Liver (tissue), 9 donors: ENCODE results near the gene SAXO2. TPM values are rescaled to one million over a fixed set of nuclear protein-coding genes. Genes with fewer than 3 reads are reported as not detected.
"Not testable (repeated sequence)": the region's sequence is repeated elsewhere in the genome, so short reads cannot be mapped to it uniquely, and the experiment has no call there.

Experiments
- DNase-seq: peaks from one replicate; pipeline ENCODE4 v3.0.0-alpha.2; 2017; ENCODE audit warnings: low spot score
- H3K27ac ChIP-seq, 2 donors: one replicate each; pipeline ENCODE4 v1.7.0; 2013; ENCODE audit warnings: inconsistent platforms in 2 of 2, low read length in 2 of 2, control low read depth in 1 of 2, low read depth in 1 of 2, mild to moderate bottlenecking in 1 of 2
- H3K27me3 ChIP-seq, 4 donors: one replicate each; pipeline versions ENCODE4 v1.6.1 to v1.7.0; 2013; ENCODE audit warnings: low read length in 3 of 4, inconsistent platforms in 1 of 4, mild to moderate bottlenecking in 1 of 4, moderate library complexity in 1 of 4; ENCODE audit not compliant: control insufficient read depth in 4 of 4, insufficient read depth in 4 of 4
- H3K36me3 ChIP-seq, 4 donors: one replicate each; pipeline versions ENCODE4 v1.6.1 to v1.7.0; 2013; ENCODE audit warnings: low read length in 3 of 4, mild to moderate bottlenecking in 3 of 4, low read depth in 1 of 4, moderate library complexity in 1 of 4; ENCODE audit not compliant: control insufficient read depth in 4 of 4, insufficient read depth in 3 of 4
- H3K4me1 ChIP-seq, 4 donors: one replicate each; pipeline versions ENCODE4 v1.6.1 to v1.7.0; 2013; ENCODE audit warnings: low read length in 3 of 4, mild to moderate bottlenecking in 3 of 4, moderate library complexity in 1 of 4; ENCODE audit not compliant: control insufficient read depth in 4 of 4, insufficient read depth in 4 of 4
- H3K4me3 ChIP-seq, 3 donors: one replicate each; pipeline versions ENCODE4 v1.6.1 to v1.7.0; 2013; ENCODE audit warnings: low read length in 3 of 3, control low read depth in 1 of 3, low read depth in 1 of 3, mild to moderate bottlenecking in 1 of 3
- H3K9ac ChIP-seq, 2 donors: one replicate each; pipeline ENCODE4 v1.7.0; 2013; ENCODE audit warnings: low read length in 2 of 2, mild to moderate bottlenecking in 2 of 2, moderate library complexity in 2 of 2, control low read depth in 1 of 2, low read depth in 1 of 2
- H3K9me3 ChIP-seq, 4 donors: one replicate each; pipeline versions ENCODE4 v1.6.1 to v1.7.0; 2013; ENCODE audit warnings: low read length in 3 of 4; ENCODE audit not compliant: control insufficient read depth in 4 of 4
- EGR1 ChIP-seq, 2 donors: IDR thresholded peaks; 2 replicates each; pipeline ENCODE4 v1.6.1; 2016 to 2018; ENCODE audit warnings: antibody characterized with exemption in 2 of 2, low read depth in 2 of 2
- FOXA1 ChIP-seq: IDR thresholded peaks from 2 replicates; pipeline ENCODE4 v1.6.1; 2016; ENCODE audit warnings: antibody characterized with exemption
- FOXA2 ChIP-seq: IDR thresholded peaks from 2 replicates; pipeline ENCODE4 v1.6.1; 2016; ENCODE audit warnings: antibody characterized with exemption
- GABPA ChIP-seq, 2 donors: IDR thresholded peaks in 1 of 2; conservative IDR thresholded peaks in 1 of 2; 2 replicates each; pipeline ENCODE4 v1.6.1; 2016; ENCODE audit warnings: antibody characterized with exemption in 2 of 2, mild to moderate bottlenecking in 1 of 2, moderate library complexity in 1 of 2
- HNF4A ChIP-seq, 2 donors: conservative IDR thresholded peaks; 2 replicates each; pipeline ENCODE4 v1.6.1; 2016; ENCODE audit warnings: antibody characterized with exemption in 2 of 2, mild to moderate bottlenecking in 2 of 2
- HNF4G ChIP-seq: IDR thresholded peaks from 2 replicates; pipeline ENCODE4 v1.6.1; 2016; ENCODE audit warnings: antibody characterized with exemption
- JUND ChIP-seq, 2 donors: IDR thresholded peaks; 2 replicates each; pipeline ENCODE4 v1.6.1; 2016; ENCODE audit warnings: antibody characterized with exemption in 2 of 2
- RXRA ChIP-seq, 2 donors: IDR thresholded peaks; 2 replicates each; pipeline ENCODE4 v1.6.1; 2017 to 2018; ENCODE audit warnings: antibody characterized with exemption in 2 of 2, mild to moderate bottlenecking in 1 of 2
- SP1 ChIP-seq: IDR thresholded peaks from 2 replicates; pipeline ENCODE4 v1.6.1; 2018; ENCODE audit warnings: antibody characterized with exemption, mild to moderate bottlenecking
- TAF1 ChIP-seq: conservative IDR thresholded peaks from 2 replicates; pipeline ENCODE4 v1.6.1; 2016; ENCODE audit warnings: antibody characterized with exemption, mild to moderate bottlenecking
- YY1 ChIP-seq: IDR thresholded peaks from 2 replicates; pipeline ENCODE4 v1.6.1; 2016; ENCODE audit warnings: antibody characterized with exemption, mild to moderate bottlenecking
- WGBS: extraction: QIAGEN DNeasy Blood & Tissue Kit; methylation state at CpG from one replicate; pipeline ENCODE4 v1.1.7; 2013; 5-methylcytosine and 5-hydroxymethylcytosine counted together
- polyA plus RNA-seq, 2 donors: library from polyadenylated mRNA; stranded (reverse) in 1 of 2; unstranded in 1 of 2; fragments of 200-250 nt in 1 of 2; fragments of >200 nt in 1 of 2; fragmentation: Nextera tagmentation in 1 of 2; extraction: Ambion mirVana in 1 of 2; gene quantifications; one replicate each; pipeline versions ENCODE4 v1.2.1 to v1.2.3, GENCODE V29; 2013 to 2015
- total RNA-seq, 2 donors: library from RNA; depleted of rRNA; stranded (reverse); fragments of >200 nt; gene quantifications; one replicate each; pipeline ENCODE4 v1.2.3, GENCODE V29; 2014
- TF ChIP-seq, protein P1 (sequence below): IDR thresholded peaks from 2 replicates; pipeline ENCODE4 v1.6.1; 2016; ENCODE audit warnings: antibody characterized with exemption
- TF ChIP-seq, protein P2 (sequence below): IDR thresholded peaks from 2 replicates; pipeline ENCODE4 v1.6.1; 2016; ENCODE audit warnings: antibody characterized with exemption
- TF ChIP-seq, protein P3 (sequence below): IDR thresholded peaks from 2 replicates; pipeline ENCODE4 v1.6.1; 2016; ENCODE audit warnings: antibody characterized with exemption, mild to moderate bottlenecking
- TF ChIP-seq, protein P4 (sequence below): IDR thresholded peaks from 2 replicates; pipeline ENCODE4 v1.6.1; 2016; ENCODE audit warnings: antibody characterized with exemption
- donor health status: healthy.
- donor health status: healthy.
- donor health status: healthy.
- donor health status: healthy.
- donor health status: healthy.

SAXO2 gene
- total and polyA plus RNA-seq, 4 donors: 0.28 to 1.4 (median 0.43) TPM

DNA sequence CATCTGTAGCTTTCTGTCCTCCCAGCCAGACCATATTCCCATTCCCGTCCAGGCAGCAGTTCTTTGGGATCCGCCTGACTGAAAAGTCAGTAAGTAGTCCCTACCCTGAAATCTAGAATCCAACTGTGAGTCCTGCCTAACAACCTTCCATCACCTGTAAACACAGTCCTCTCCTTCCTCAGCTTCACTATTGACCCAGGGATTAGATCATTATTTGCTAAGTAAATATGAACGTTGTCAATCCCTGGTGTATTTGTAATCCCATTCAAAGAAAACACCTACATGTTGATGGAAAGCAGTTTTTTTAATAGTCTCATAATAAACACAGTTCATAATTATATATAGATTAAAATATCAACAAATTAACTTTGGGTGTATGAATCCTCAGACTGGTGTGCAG, 732 bp downstream of the SAXO2 start (continued):
- TF ChIP-seq GABPA (IDR thresholded peaks at IDR 0.05 in 1 of 2, conservative IDR thresholded peaks at IDR 0.05 in 1 of 2) (peak in 1 of 2 donors; percentile 18), JUND (IDR thresholded peaks at IDR 0.05) (peak; percentile 91 to 96)
- TF ChIP-seq, protein P1, sequence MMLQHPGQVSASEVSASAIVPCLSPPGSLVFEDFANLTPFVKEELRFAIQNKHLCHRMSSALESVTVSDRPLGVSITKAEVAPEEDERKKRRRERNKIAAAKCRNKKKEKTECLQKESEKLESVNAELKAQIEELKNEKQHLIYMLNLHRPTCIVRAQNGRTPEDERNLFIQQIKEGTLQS: peak; percentile 78

DNA sequence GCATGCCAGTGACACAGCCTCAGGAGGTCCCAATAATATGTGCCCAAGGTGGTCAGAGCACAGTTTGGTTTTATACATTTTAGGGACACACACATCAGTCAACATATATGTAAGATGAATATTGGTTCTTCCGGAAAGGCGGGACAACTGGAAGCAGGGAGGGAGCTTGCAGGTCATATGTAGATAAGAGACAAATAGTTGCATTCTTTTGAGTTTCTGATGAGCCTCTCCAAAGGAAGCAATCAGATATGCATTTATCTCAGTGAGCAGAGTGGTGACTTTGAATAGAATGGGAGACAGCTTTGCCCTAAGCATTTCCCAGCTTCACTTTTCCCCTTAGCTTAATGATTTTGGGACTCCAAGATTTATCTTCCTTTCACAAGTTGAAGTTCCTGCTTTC, 4.5 kb downstream of the SAXO2 start:
- 87% methylated on average over 2 of the region's 2 CpGs for whole genome bisulfite sequencing
- not testable (repeated sequence) for H3K27me3 ChIP-seq, H3K9me3 ChIP-seq, H3K9ac ChIP-seq, DNase-seq, H3K27ac ChIP-seq, H3K4me1 ChIP-seq, H3K36me3 ChIP-seq, H3K4me3 ChIP-seq

DNA sequence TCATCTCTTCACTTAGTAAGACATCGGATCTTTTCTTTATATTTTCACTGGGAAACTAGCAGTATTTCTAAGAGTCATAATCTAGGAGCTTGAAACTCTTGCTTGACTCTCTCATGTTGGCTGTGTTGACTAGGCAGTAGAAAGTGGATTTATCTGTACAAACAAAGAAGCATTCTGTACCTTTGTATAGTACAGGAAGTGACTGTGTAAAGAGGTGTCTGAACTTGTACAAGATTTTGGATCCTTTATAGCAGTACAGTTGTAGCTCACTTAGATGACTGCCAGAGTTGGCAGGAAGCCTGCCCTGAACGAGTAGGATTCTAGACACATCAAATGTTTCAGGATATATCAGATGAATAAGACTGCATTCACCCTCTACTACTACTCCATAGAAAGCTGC, 5.8 kb downstream of the SAXO2 start:
- not testable (repeated sequence) for H3K27ac ChIP-seq, H3K4me3 ChIP-seq, H3K4me1 ChIP-seq, H3K9ac ChIP-seq, H3K36me3 ChIP-seq, DNase-seq, H3K27me3 ChIP-seq, H3K9me3 ChIP-seq
- 72% methylated on average over 2 of the region's 2 CpGs for WGBS

GRCh38 chr15:82272154-82272553, 9.5 kb downstream of the SAXO2 start:
- Histone ChIP-seq H3K9ac (no peak overlapping the region), H3K27me3 (peaks cover 0 to 3% (median 0%) of the 10 kb centered on the region in 4 donors), H3K4me3 (no peak overlapping the region), H3K9me3 (no peaks in the 10 kb centered on the region), H3K4me1 (no peaks in the 10 kb centered on the region), H3K27ac (no peak overlapping the region), H3K36me3 (no peaks in the 10 kb centered on the region)
- TF ChIP-seq, protein P1: no peak
- no peak for TF ChIP-seq FOXA1
- TF ChIP-seq, protein P2, sequence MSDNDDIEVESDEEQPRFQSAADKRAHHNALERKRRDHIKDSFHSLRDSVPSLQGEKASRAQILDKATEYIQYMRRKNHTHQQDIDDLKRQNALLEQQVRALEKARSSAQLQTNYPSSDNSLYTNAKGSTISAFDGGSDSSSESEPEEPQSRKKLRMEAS: no peak
- TF ChIP-seq RXRA (IDR thresholded peaks at IDR 0.05): no peak
- TF ChIP-seq, protein P3, sequence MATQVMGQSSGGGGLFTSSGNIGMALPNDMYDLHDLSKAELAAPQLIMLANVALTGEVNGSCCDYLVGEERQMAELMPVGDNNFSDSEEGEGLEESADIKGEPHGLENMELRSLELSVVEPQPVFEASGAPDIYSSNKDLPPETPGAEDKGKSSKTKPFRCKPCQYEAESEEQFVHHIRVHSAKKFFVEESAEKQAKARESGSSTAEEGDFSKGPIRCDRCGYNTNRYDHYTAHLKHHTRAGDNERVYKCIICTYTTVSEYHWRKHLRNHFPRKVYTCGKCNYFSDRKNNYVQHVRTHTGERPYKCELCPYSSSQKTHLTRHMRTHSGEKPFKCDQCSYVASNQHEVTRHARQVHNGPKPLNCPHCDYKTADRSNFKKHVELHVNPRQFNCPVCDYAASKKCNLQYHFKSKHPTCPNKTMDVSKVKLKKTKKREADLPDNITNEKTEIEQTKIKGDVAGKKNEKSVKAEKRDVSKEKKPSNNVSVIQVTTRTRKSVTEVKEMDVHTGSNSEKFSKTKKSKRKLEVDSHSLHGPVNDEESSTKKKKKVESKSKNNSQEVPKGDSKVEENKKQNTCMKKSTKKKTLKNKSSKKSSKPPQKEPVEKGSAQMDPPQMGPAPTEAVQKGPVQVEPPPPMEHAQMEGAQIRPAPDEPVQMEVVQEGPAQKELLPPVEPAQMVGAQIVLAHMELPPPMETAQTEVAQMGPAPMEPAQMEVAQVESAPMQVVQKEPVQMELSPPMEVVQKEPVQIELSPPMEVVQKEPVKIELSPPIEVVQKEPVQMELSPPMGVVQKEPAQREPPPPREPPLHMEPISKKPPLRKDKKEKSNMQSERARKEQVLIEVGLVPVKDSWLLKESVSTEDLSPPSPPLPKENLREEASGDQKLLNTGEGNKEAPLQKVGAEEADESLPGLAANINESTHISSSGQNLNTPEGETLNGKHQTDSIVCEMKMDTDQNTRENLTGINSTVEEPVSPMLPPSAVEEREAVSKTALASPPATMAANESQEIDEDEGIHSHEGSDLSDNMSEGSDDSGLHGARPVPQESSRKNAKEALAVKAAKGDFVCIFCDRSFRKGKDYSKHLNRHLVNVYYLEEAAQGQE: no peak
- no peak for TF ChIP-seq HNF4A (conservative IDR thresholded peaks at IDR 0.05)
- no peak for TF ChIP-seq SP1
- TF ChIP-seq, protein P4, sequence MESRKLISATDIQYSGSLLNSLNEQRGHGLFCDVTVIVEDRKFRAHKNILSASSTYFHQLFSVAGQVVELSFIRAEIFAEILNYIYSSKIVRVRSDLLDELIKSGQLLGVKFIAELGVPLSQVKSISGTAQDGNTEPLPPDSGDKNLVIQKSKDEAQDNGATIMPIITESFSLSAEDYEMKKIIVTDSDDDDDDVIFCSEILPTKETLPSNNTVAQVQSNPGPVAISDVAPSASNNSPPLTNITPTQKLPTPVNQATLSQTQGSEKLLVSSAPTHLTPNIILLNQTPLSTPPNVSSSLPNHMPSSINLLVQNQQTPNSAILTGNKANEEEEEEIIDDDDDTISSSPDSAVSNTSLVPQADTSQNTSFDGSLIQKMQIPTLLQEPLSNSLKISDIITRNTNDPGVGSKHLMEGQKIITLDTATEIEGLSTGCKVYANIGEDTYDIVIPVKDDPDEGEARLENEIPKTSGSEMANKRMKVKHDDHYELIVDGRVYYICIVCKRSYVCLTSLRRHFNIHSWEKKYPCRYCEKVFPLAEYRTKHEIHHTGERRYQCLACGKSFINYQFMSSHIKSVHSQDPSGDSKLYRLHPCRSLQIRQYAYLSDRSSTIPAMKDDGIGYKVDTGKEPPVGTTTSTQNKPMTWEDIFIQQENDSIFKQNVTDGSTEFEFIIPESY: no peak
- TF ChIP-seq HNF4G: no peak
- TF ChIP-seq TAF1: no peak
- TF ChIP-seq FOXA2: no peak
- no peak for TF ChIP-seq EGR1 (IDR thresholded peaks at IDR 0.05; ENCODE audit: low read depth in 2 of 2)
- TF ChIP-seq YY1: no peak
- WGBS: 89% methylated on average over 2 of the region's 2 CpGs
- no peak for DNase-seq
